ENCODE measurements around the gene FIS1. TPM values are rescaled to one million over a fixed set of nuclear protein-coding genes. Genes with fewer than 3 reads are reported as not detected.
"Not testable (repeated sequence)": the region's sequence is repeated elsewhere in the genome, so short reads cannot be mapped to it uniquely, and the experiment has no call there.

The FIS1 gene
- total and polyA plus RNA-seq, 2 experiments from 2014 or later, result 130 to 131 TPM

- H3K79me2 ChIP-seq (replicated peaks; ENCODE audit: insufficient read depth); H3K36me3 ChIP-seq (ENCODE audit: insufficient read depth); H3K27ac ChIP-seq (ENCODE audit: low read depth); H3K9me2 ChIP-seq (ENCODE audit: insufficient read depth); H3K4me3 ChIP-seq; H2AFZ ChIP-seq; H4K20me1 ChIP-seq (replicated peaks; ENCODE audit: insufficient read depth); H3K4me3 Mint-ChIP-seq; H3F3A ChIP-seq (replicated peaks; ENCODE audit: low read depth); H3K9me3 Mint-ChIP-seq; H3K27ac Mint-ChIP-seq; ATAC-seq; H3K4me2 ChIP-seq; DNase-seq (ENCODE audit: low spot score): not testable (repeated sequence)
- peaks cover 18% of the 10 kb centered on the region for H3K27me3 Mint-ChIP-seq (ENCODE audit: insufficient read depth, low read depth, poor library complexity)
- Histone ChIP-seq H3K27me3 (ENCODE audit: insufficient read depth) (peaks cover 25% of the 10 kb centered on the region), H3K4me1 (ENCODE audit: insufficient read depth) (peaks cover 16% of the 10 kb centered on the region)
- H3K4me1 Mint-ChIP-seq, result peaks cover 15% of the 10 kb centered on the region
- H3K36me3 Mint-ChIP-seq (ENCODE audit: low read depth), result peaks cover 10% of the 10 kb centered on the region
Measured at GRCh38 chr7:101203740-101204738, 40.8 kb downstream of the FIS1 start.

- H3K27me3 Mint-ChIP-seq (ENCODE audit: insufficient read depth, low read depth, poor library complexity), result peaks cover 20% of the 10 kb centered on the region
- Histone ChIP-seq H3K36me3 (ENCODE audit: insufficient read depth) (no peaks in the 10 kb centered on the region), H3K27ac (ENCODE audit: low read depth) (no peak overlapping the region), H4K20me1 (replicated peaks; ENCODE audit: insufficient read depth) (no peaks in the 10 kb centered on the region), H2AFZ (peak overlapping the region; percentile 93), H3K27me3 (ENCODE audit: insufficient read depth) (peaks cover 25% of the 10 kb centered on the region), H3K4me2 (peak overlapping the region; percentile 86), H3K9me2 (ENCODE audit: insufficient read depth) (no peaks in the 10 kb centered on the region), H3K79me2 (replicated peaks; ENCODE audit: insufficient read depth) (no peaks in the 10 kb centered on the region), H3K4me3 (peak overlapping the region; percentile 68), H3F3A (replicated peaks; ENCODE audit: low read depth) (peaks cover 5% of the 10 kb centered on the region), H3K4me1 (ENCODE audit: insufficient read depth) (peaks cover 16% of the 10 kb centered on the region)
- H3K4me1 Mint-ChIP-seq, result peaks cover 18% of the 10 kb centered on the region
- no peak overlapping the region for H3K27ac Mint-ChIP-seq
- ATAC-seq (no peak), DNase-seq (ENCODE audit: low spot score) (no peak)
- no peaks in the 10 kb centered on the region for H3K9me3 Mint-ChIP-seq
- peaks cover 2% of the 10 kb centered on the region; the same call in 1 of the 3 replicates for H3K36me3 Mint-ChIP-seq (ENCODE audit: low read depth)
- peak overlapping the region; percentile 36; the same call in 1 of the 3 replicates for H3K4me3 Mint-ChIP-seq
- TF ChIP-seq EZH2 (IDR thresholded peaks at IDR 0.05; ENCODE audit: low read depth, unreplicated experiment) (no peak), ZNF331 (CRISPR knock-in tag; IDR thresholded peaks at IDR 0.05; ENCODE audit: low read depth) (no peak), EZH2phosphoT487 (IDR thresholded peaks at IDR 0.05; ENCODE audit: unreplicated experiment) (no peak), STAT1 (IDR thresholded peaks at IDR 0.05; ENCODE audit: unreplicated experiment) (no peak), CREB1 (CRISPR knock-in tag; IDR thresholded peaks at IDR 0.05; ENCODE audit: low read depth) (no peak), POLR2AphosphoS5 (IDR thresholded peaks at IDR 0.05; ENCODE audit: low read depth) (no peak), ZNF114 (CRISPR knock-in tag; IDR thresholded peaks at IDR 0.05) (no peak)
- TF ChIP-seq, protein P1, sequence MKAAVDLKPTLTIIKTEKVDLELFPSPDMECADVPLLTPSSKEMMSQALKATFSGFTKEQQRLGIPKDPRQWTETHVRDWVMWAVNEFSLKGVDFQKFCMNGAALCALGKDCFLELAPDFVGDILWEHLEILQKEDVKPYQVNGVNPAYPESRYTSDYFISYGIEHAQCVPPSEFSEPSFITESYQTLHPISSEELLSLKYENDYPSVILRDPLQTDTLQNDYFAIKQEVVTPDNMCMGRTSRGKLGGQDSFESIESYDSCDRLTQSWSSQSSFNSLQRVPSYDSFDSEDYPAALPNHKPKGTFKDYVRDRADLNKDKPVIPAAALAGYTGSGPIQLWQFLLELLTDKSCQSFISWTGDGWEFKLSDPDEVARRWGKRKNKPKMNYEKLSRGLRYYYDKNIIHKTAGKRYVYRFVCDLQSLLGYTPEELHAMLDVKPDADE (IDR thresholded peaks at IDR 0.05), result no peak
- TF ChIP-seq, protein P2, sequence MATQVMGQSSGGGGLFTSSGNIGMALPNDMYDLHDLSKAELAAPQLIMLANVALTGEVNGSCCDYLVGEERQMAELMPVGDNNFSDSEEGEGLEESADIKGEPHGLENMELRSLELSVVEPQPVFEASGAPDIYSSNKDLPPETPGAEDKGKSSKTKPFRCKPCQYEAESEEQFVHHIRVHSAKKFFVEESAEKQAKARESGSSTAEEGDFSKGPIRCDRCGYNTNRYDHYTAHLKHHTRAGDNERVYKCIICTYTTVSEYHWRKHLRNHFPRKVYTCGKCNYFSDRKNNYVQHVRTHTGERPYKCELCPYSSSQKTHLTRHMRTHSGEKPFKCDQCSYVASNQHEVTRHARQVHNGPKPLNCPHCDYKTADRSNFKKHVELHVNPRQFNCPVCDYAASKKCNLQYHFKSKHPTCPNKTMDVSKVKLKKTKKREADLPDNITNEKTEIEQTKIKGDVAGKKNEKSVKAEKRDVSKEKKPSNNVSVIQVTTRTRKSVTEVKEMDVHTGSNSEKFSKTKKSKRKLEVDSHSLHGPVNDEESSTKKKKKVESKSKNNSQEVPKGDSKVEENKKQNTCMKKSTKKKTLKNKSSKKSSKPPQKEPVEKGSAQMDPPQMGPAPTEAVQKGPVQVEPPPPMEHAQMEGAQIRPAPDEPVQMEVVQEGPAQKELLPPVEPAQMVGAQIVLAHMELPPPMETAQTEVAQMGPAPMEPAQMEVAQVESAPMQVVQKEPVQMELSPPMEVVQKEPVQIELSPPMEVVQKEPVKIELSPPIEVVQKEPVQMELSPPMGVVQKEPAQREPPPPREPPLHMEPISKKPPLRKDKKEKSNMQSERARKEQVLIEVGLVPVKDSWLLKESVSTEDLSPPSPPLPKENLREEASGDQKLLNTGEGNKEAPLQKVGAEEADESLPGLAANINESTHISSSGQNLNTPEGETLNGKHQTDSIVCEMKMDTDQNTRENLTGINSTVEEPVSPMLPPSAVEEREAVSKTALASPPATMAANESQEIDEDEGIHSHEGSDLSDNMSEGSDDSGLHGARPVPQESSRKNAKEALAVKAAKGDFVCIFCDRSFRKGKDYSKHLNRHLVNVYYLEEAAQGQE (IDR thresholded peaks at IDR 0.05; ENCODE audit: unreplicated experiment), result no peak
- TF ChIP-seq, protein P3, sequence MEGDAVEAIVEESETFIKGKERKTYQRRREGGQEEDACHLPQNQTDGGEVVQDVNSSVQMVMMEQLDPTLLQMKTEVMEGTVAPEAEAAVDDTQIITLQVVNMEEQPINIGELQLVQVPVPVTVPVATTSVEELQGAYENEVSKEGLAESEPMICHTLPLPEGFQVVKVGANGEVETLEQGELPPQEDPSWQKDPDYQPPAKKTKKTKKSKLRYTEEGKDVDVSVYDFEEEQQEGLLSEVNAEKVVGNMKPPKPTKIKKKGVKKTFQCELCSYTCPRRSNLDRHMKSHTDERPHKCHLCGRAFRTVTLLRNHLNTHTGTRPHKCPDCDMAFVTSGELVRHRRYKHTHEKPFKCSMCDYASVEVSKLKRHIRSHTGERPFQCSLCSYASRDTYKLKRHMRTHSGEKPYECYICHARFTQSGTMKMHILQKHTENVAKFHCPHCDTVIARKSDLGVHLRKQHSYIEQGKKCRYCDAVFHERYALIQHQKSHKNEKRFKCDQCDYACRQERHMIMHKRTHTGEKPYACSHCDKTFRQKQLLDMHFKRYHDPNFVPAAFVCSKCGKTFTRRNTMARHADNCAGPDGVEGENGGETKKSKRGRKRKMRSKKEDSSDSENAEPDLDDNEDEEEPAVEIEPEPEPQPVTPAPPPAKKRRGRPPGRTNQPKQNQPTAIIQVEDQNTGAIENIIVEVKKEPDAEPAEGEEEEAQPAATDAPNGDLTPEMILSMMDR (conservative IDR thresholded peaks at IDR 0.05; ENCODE audit: low read depth in 2 of 2), result no peak
Measured at GRCh38 chr7:101202603-101202918, 42.3 kb downstream of the FIS1 start.
